Karpas-422 (cell line): ENCODE measurements around the gene NR6A1. TPM values are rescaled to one million over a fixed set of nuclear protein-coding genes. Genes with fewer than 3 reads are reported as not detected.

Source experiments
- DNase-seq: peaks from one replicate; pipeline ENCODE4 v3.0.0-alpha.2; 2015
- H2AFZ ChIP-seq: fragments of 200-600 bp; sonication (generic); 2 replicates; pipeline ENCODE4 v1.6.1; 2014; ENCODE audit warnings: antibody characterized with exemption, low read length, mixed read lengths
- H3K27ac ChIP-seq: fragments of 200-600 bp; sonication (generic); 2 replicates; pipeline ENCODE4 v1.5.1; 2014; ENCODE audit warnings: mild to moderate bottlenecking, low read length, moderate library complexity
- H3K27me3 ChIP-seq: fragments of 200-600 bp; sonication (generic); 2 replicates; pipeline ENCODE4 v1.6.1; 2014; ENCODE audit warnings: low read length, mixed read lengths
- H3K36me3 ChIP-seq: fragments of 200-600 bp; sonication (generic); 2 replicates; pipeline ENCODE4 v1.6.1; 2014; ENCODE audit warnings: low read length, mixed read lengths; ENCODE audit not compliant: insufficient read depth
- H3K4me1 ChIP-seq: fragments of 200-600 bp; sonication (generic); 2 replicates; pipeline ENCODE4 v1.6.1; 2014; ENCODE audit warnings: mild to moderate bottlenecking, low read length, mixed read lengths
- H3K4me2 ChIP-seq: fragments of 200-600 bp; sonication (generic); 2 replicates; pipeline ENCODE4 v1.6.1; 2014; ENCODE audit warnings: low read length, low read depth, mild to moderate bottlenecking; ENCODE audit not compliant: poor library complexity, severe bottlenecking
- H3K4me3 ChIP-seq: fragments of 200-600 bp; sonication (generic); 2 replicates; pipeline ENCODE4 v1.5.1; 2014; ENCODE audit warnings: mild to moderate bottlenecking, antibody characterized with exemption, low read length, mixed read lengths
- H3K79me2 ChIP-seq: fragments of 200-600 bp; sonication (generic); 2 replicates; pipeline ENCODE4 v1.6.1; 2014; ENCODE audit warnings: mild to moderate bottlenecking, low read length, mixed read lengths
- H3K9ac ChIP-seq: fragments of 200-600 bp; sonication (generic); 2 replicates; pipeline ENCODE4 v1.6.0; 2014; ENCODE audit warnings: low read length
- H3K9me2 ChIP-seq: fragments of 200-600 bp; sonication (generic), shearing (Covaris generic); replicated peaks from 2 replicates; pipeline ENCODE4 v1.6.0; 2014; ENCODE audit warnings: mild to moderate bottlenecking, low read length, moderate library complexity; ENCODE audit not compliant: insufficient read depth
- H3K9me3 ChIP-seq: fragments of 300-700, 200-600 bp; sonication (generic); 2 replicates; pipeline ENCODE4 v1.6.1; 2014; ENCODE audit warnings: low read length, mixed read lengths
- H4K20me1 ChIP-seq: fragments of 200-600 bp; sonication (generic); 2 replicates; pipeline ENCODE4 v1.6.1; 2014; ENCODE audit warnings: mild to moderate bottlenecking, antibody characterized with exemption, low read length, low read depth; ENCODE audit not compliant: insufficient read depth
- total RNA-seq: library from RNA; depleted of rRNA; stranded (reverse); fragments of >200 nt; shearing (Covaris generic); gene quantifications from 2 replicates; pipeline ENCODE4 v1.2.3, GENCODE V29; 2014; ENCODE audit warnings: low replicate concordance

NR6A1 gene
- total RNA-seq, 1 experiment from 2014 or later = 3.1 TPM

DNA sequence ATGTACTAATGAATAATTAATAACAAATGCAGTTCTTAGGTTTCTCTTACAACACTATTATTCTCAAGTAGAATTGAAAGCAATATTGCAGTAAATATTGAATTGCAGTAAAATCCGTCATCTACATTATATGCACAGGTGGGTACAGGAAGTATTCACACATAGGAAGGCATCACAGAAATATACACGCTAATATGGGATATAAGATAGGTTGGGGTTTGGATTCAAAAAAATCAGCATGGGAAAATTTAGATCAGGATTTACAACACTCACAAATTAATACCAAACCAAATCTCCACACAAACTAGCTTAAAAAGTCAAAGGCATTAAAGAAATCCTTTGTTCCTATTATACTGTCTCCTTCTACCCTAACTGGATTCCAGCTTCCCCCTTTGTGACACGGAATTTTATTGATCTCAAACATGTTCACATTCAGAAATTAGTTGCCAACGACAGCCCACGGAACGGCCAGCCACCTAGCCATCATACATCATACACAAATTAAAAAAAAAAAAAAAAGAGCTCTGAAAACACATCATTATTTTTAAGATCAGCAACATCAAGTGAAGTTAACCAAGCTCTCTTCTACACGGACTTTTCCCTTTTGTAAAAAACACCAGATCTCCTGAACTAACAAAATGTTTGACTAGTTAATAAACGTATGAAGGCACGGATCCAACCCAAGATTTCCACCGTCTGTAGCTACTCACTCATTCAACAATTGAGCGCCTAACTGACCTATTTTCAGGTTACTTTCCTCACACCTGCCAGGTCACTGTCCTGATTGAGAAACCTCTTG lies 2.2 kb downstream of the NR6A1 start:
- Histone ChIP-seq H3K4me1 (peaks cover 37% of the 10 kb centered on the region), H3K36me3 (no peaks in the 10 kb centered on the region), H3K9me2 (no peaks in the 10 kb centered on the region), H3K9ac (peak overlapping the region; percentile 62; the same call in 1 of the 2 replicates), H4K20me1 (peaks cover 30% of the 10 kb centered on the region; the same call in 1 of the 2 replicates), H2AFZ (no peak overlapping the region), H3K4me3 (peak overlapping the region; percentile 79), H3K9me3 (no peaks in the 10 kb centered on the region), H3K79me2 (no peaks in the 10 kb centered on the region), H3K27ac (no peak overlapping the region), H3K27me3 (no peaks in the 10 kb centered on the region), H3K4me2 (peak overlapping the region; percentile 95)
- DNase-seq = peak; percentile 40

GRCh38 chr9:124768334-124768733 lies 2.8 kb downstream of the NR6A1 start:
- DNase-seq = peak; percentile 42
- Histone ChIP-seq H2AFZ (no peak overlapping the region), H3K9me2 (no peaks in the 10 kb centered on the region), H3K79me2 (no peaks in the 10 kb centered on the region), H4K20me1 (peaks cover 30% of the 10 kb centered on the region; the same call in 1 of the 2 replicates), H3K36me3 (no peaks in the 10 kb centered on the region), H3K4me2 (no peak overlapping the region), H3K27ac (no peak overlapping the region), H3K4me3 (no peak overlapping the region), H3K9me3 (no peaks in the 10 kb centered on the region), H3K4me1 (peaks cover 37% of the 10 kb centered on the region), H3K9ac (no peak overlapping the region), H3K27me3 (no peaks in the 10 kb centered on the region)

GRCh38 chr9:124767821-124768220 lies 3.3 kb downstream of the NR6A1 start:
- peaks cover 33% of the 10 kb centered on the region; the same call in 1 of the 2 replicates for H4K20me1 ChIP-seq
- no peak overlapping the region for H3K9ac ChIP-seq
- no peak overlapping the region for H2AFZ ChIP-seq
- no peaks in the 10 kb centered on the region for H3K9me2 ChIP-seq
- H3K27ac ChIP-seq = no peak overlapping the region
- no peak overlapping the region for H3K4me3 ChIP-seq
- H3K9me3 ChIP-seq = no peaks in the 10 kb centered on the region
- peaks cover 37% of the 10 kb centered on the region for H3K4me1 ChIP-seq
- H3K36me3 ChIP-seq = no peaks in the 10 kb centered on the region
- H3K27me3 ChIP-seq = no peaks in the 10 kb centered on the region
- no peaks in the 10 kb centered on the region for H3K79me2 ChIP-seq
- DNase-seq = no peak
- H3K4me2 ChIP-seq = no peak overlapping the region

GRCh38 chr9:124766815-124767554 lies 4.1 kb downstream of the NR6A1 start:
- Histone ChIP-seq H3K4me3 (no peak overlapping the region), H3K79me2 (no peaks in the 10 kb centered on the region), H3K4me1 (peaks cover 37% of the 10 kb centered on the region), H4K20me1 (peaks cover 37% of the 10 kb centered on the region; the same call in 1 of the 2 replicates), H3K27me3 (no peaks in the 10 kb centered on the region), H3K36me3 (no peaks in the 10 kb centered on the region), H2AFZ (no peak overlapping the region), H3K4me2 (no peak overlapping the region), H3K9me2 (no peaks in the 10 kb centered on the region), H3K9me3 (no peaks in the 10 kb centered on the region), H3K27ac (no peak overlapping the region), H3K9ac (no peak overlapping the region)
- DNase-seq = peak; percentile 54

DNA sequence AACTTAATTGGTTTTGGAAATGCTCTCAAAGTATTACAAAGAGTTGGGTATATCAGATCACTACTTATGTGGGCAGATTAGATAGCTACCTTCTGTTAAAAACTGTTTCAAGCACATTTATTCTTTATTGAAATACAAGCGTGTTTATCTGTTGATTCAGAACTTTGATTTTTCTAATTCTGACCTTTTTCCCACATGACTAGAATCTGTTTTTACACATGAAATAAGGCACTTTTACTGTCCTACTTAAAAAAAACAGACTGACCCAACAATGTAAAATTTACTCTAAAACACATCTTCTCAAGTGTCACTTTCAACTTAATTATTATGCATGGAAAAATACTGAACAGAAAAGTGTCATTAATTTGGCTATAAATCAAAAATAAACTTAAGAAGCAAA lies 4.8 kb downstream of the NR6A1 start:
- Histone ChIP-seq H3K9ac (no peak overlapping the region), H3K4me1 (peaks cover 32% of the 10 kb centered on the region), H3K79me2 (no peaks in the 10 kb centered on the region), H3K36me3 (no peaks in the 10 kb centered on the region), H3K27me3 (no peaks in the 10 kb centered on the region), H3K9me2 (no peaks in the 10 kb centered on the region), H3K9me3 (no peaks in the 10 kb centered on the region), H4K20me1 (peaks cover 43% of the 10 kb centered on the region; the same call in 1 of the 2 replicates), H3K4me3 (no peak overlapping the region), H3K27ac (no peak overlapping the region), H2AFZ (no peak overlapping the region), H3K4me2 (no peak overlapping the region)
- no peak for DNase-seq

DNA sequence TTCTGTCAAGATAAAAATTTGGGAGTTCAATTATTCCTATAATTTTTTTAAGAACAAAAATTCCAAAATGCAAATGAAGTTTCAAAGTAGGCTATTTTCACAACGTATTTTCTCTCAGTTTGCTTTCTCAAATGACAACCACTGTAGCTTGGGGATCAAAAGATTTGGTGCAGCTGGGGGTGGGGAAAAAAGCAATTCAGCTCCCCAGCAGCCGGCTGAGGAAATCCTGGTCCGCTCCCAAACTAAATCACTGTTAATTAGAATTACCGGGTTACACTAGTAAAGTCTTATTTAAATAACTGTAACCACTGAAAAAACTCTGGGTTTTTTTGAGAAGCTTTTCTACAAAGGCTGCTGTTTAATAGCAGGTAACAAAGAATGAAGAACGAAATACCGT lies 5.7 kb downstream of the NR6A1 start:
- no peaks in the 10 kb centered on the region for H3K36me3 ChIP-seq
- H3K9ac ChIP-seq = no peak overlapping the region
- peak; percentile 34 for DNase-seq
- no peak overlapping the region for H3K4me3 ChIP-seq
- H3K9me3 ChIP-seq = no peaks in the 10 kb centered on the region
- no peak overlapping the region for H2AFZ ChIP-seq
- H3K79me2 ChIP-seq = no peaks in the 10 kb centered on the region
- H3K9me2 ChIP-seq = no peaks in the 10 kb centered on the region
- H3K27me3 ChIP-seq = no peaks in the 10 kb centered on the region
- no peak overlapping the region for H3K4me2 ChIP-seq
- H4K20me1 ChIP-seq = peaks cover 50% of the 10 kb centered on the region; the same call in 1 of the 2 replicates
- H3K27ac ChIP-seq = no peak overlapping the region
- peaks cover 30% of the 10 kb centered on the region for H3K4me1 ChIP-seq

- peak; percentile 47 for DNase-seq
- Histone ChIP-seq H3K27me3 (no peaks in the 10 kb centered on the region), H3K36me3 (no peaks in the 10 kb centered on the region), H3K27ac (no peak overlapping the region), H3K4me2 (no peak overlapping the region), H3K9me3 (no peaks in the 10 kb centered on the region), H2AFZ (no peak overlapping the region), H4K20me1 (peaks cover 49% of the 10 kb centered on the region; the same call in 1 of the 2 replicates), H3K4me1 (peaks cover 25% of the 10 kb centered on the region), H3K9ac (no peak overlapping the region), H3K9me2 (no peaks in the 10 kb centered on the region), H3K4me3 (no peak overlapping the region), H3K79me2 (no peaks in the 10 kb centered on the region)
These were observed 6.2 kb downstream of the NR6A1 start for GRCh38 chr9:124764774-124765438.

GRCh38 chr9:124762633-124763032 lies 8.5 kb downstream of the NR6A1 start:
- H3K9ac ChIP-seq = no peak overlapping the region
- H3K9me2 ChIP-seq = no peaks in the 10 kb centered on the region
- no peaks in the 10 kb centered on the region for H3K79me2 ChIP-seq
- no peaks in the 10 kb centered on the region for H3K9me3 ChIP-seq
- H3K27me3 ChIP-seq = no peaks in the 10 kb centered on the region
- H3K4me2 ChIP-seq = no peak overlapping the region
- H3K4me3 ChIP-seq = no peak overlapping the region
- H4K20me1 ChIP-seq = peaks cover 54% of the 10 kb centered on the region; the same call in 1 of the 2 replicates
- H3K27ac ChIP-seq = no peak overlapping the region
- DNase-seq = peak; percentile 6
- no peak overlapping the region for H2AFZ ChIP-seq
- H3K36me3 ChIP-seq = no peaks in the 10 kb centered on the region
- peaks cover 14% of the 10 kb centered on the region for H3K4me1 ChIP-seq
